HG02610 (cell line): ENCODE data around the gene PACS2.
"Not testable (repeated sequence)": the region's sequence is repeated elsewhere in the genome, so short reads cannot be mapped to it uniquely, and the experiment has no call there.

Source experiments
- ATAC-seq: cut with Tn5 transposase; IDR thresholded peaks from one replicate; pipeline ENCODE4 v1.9.1; 2021; ENCODE audit warnings: mild to moderate bottlenecking, moderate library complexity; ENCODE audit not compliant: unreplicated experiment

Gene PACS2

DNA sequence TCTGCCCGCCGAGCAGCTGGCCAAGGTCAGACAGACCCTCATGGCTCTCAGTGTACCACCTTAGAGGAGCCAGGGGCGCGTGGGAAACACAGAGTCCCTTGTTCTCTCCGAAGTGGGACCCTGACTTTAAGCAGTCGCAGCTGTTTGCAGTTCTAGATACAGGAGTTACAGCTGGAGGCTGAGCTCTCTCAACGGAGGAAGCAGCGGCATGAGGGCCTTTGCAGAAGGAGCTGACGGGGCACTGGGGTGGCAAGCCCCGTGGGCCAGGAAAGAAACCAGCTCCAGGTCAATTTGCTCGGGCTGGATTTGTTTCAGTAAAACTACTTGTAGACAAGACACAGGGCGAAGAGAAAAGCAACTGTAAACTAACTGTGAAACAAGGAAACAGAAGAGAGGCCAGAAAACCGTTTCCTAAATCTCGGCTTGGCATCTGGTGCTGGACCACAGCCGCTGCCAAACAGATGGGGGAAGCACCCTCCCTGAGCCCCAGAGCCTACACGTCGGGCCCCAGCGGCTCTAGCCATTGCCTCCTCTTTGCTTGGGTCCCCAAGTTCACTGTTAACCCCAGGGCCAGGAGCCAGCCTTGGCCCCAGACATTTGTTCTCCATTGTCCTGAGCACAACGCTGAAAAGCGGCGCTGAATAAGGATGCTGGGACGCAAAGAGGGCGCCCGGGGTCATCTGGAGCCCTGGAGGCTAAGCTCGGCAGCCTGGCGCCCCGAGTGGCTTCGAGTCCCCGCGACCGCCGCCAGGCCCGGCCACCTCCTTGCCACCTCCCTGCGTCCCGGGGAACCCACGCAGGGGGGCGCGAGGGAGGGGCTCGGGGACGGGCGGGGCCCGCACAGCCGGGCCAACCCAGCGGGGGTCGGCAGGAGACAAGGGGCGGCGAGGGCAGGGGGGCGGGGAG lies 914 bp upstream of the PACS2 start:
- ATAC-seq: peak; percentile 3

- peak; percentile 15 for ATAC-seq
These were observed 718 bp downstream of the PACS2 start for GRCh38 chr14:105315211-105315721.

GRCh38 chr14:105315941-105316576 lies 1.5 kb downstream of the PACS2 start:
- ATAC-seq: no peak

DNA sequence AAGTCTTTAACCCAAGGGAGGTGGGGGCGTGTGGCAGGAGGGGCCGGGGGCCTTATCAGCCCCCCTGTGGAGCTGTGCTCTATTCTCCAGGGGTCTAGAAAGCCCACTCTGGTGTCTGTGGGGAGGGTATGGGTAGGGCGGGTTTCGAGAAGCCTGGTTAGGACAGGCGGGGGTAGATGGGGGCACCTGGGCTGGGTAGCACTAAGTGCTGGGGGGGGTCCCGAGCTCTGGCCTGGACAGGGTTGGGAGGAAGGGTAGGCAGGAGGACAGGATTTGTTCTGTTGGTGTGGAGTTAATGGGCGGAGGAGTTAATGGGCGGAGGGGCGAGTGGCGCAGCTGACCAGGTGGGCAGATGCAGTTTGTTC lies 2.0 kb downstream of the PACS2 start:
- ATAC-seq: no peak

GRCh38 chr14:105316968-105317510 lies 2.5 kb downstream of the PACS2 start:
- no peak for ATAC-seq

DNA sequence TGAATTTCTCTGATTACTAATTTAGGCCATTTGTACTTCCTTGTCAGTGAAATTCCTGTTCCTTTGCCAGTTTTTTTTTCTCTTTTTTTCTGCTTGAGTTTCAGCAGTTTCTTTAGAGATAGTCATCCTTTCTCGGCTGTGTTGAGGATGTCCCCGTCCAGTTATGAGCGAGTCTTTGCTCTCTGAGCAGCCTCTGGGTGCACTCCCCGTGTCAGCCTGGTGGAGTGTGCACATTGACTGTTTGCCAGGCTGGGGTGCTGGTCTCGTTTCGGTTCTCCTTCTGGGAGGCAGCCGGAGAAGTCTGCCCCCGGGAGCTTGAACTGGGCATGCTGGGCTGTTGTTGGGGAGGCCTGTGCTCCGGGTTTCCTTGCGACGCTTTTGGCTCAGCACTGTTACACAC lies 3.0 kb downstream of the PACS2 start:
- ATAC-seq: no peak

DNA sequence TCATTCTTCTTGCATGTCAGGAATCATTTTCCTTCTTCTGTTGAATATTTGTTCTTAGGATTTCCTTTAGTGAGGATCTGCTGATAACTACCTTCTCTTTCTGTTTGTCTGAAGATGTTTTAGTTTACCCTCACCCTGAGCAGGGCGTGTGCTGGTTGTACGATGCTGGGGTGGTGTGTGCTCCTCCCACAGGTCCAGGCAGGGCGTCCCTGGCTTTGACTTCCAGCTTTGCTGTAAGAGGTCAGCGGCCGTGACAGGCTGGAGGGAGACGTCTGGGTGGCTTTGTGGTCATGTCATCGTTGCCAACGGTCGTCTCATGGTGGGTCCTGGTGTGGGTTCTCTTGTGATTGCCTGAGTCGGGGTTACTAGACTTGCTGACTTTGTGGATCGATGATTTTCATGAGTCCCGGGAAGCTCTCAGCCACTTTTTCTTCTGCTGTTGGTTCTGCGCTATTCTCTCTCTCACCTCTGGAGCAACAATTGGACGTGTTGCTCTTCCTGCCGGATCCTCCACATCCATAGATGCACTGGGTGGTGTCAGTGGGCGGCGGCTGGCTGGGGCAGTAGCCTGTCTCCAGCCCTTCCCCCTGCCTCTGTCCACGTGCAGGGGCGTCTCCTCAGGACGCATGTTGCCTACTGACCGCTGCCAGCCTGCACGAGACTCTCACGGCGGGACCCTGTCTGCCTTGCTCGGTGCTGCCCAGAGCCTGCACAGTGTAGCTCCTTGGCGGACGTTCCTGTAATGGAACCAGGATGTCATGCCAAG lies 8.4 kb downstream of the PACS2 start:
- no peak for ATAC-seq

DNA sequence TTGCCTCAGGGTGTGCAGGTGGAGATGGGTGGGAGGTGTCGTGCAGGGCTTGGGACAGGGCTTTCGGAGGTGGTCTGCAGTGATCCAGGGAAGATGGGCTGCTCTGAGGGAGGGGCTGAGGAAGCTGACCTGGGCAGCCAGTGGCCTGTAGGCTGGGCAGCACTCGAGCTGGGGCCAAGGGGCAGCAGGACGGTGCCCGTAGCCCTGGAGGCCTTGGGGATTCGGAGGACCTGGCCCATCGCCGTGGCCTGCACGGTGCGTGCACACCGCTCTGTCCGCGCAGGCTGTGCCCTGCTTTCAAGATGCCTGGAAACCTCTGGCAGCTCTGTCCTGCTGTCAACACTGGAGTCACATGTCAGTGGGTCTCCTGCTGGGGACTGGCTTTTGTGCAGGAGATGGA lies 9.1 kb downstream of the PACS2 start:
- no peak for ATAC-seq

GRCh38 chr14:105324080-105324778 lies 9.7 kb downstream of the PACS2 start:
- ATAC-seq: no peak

- ATAC-seq: no peak
These were observed 10.3 kb downstream of the PACS2 start for GRCh38 chr14:105324871-105325270.

DNA sequence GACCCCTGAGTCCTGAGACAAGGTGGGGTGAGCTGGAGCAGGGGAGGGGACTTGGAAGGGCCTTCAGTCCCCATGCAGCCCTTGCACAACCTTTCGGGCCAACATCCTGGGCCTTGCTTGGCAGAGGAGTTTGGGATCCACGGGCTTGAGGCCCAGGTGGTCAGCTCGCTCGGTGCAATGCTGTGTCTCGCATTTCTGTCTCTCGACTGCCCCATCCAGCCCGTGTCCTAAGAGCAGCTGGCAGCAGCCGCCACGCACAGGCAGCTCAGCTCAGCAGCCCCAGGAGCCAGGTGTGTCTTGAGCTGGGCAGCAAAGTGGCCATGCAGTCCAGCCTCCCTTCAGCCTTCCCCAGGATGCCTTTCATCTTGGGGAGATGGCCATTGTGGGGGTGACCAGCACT lies 10.8 kb downstream of the PACS2 start:
- no peak for ATAC-seq

- no peak for ATAC-seq
These were observed 11.4 kb downstream of the PACS2 start for GRCh38 chr14:105325716-105326567.

GRCh38 chr14:105326568-105326867 lies 12.0 kb downstream of the PACS2 start:
- ATAC-seq: no peak

GRCh38 chr14:105326891-105327694 lies 12.5 kb downstream of the PACS2 start:
- no peak for ATAC-seq

DNA sequence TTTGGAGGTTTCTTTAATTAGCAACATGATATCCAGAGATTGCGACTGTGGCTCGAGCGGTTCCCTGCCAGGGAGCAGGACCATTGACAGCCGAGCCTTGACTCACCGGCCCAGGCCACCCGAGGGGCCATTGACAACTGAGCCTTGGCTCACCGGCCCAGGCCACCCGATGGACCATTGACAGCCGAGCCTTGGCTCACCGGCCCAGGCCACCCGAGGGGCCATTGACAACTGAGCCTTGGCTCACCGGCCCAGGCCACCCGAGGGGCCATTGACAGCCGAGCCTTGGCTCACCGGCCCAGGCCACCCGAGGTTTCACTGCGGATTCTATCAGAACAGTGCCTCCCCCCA lies 13.1 kb downstream of the PACS2 start:
- ATAC-seq: not testable (repeated sequence)

DNA sequence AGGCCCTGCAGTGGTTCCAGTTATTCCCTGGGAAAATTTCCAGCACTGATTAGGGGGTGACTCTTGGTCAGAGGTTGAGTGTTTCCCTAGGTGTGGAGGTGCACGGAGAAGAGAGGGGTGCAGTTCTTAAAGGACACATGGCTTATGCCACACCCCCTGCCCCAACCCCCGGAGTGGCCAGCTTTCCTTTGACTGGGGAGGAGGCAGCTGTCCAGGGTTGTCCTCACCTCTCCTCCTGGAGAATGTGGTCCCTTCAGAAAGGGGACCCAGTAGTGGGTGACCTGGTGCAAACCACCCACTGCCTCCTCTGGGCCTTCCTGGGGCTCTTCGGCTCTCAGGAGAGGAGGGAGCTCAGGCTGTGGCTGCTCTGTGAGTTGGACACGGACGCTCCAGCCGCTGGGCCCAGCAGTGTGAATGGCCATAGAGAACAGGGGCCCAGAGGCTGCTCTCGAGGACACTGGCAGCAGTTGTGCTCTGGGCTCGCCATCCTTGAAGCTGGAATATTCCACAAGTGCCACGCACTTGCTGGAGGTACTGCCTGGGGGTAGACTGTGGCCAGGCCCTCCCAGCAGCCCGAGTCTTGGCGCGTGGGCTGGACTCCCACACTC lies 13.6 kb downstream of the PACS2 start:
- ATAC-seq: no peak

GRCh38 chr14:105328678-105329390 lies 14.3 kb downstream of the PACS2 start:
- ATAC-seq: no peak
